ENCODE results near the gene SRC.

The SRC gene

GRCh38 chr20:37359836-37360235 lies 13.9 kb downstream of the SRC start:
- H3K27ac ChIP-seq, result no peak overlapping the region
- H3K4me3 ChIP-seq, result no peak overlapping the region
- no peaks in the 10 kb centered on the region for H3K36me3 ChIP-seq (ENCODE audit: insufficient read depth, low read length)
- no peaks in the 10 kb centered on the region for H3K9me3 ChIP-seq (ENCODE audit: low read depth, low read length)
- TF ChIP-seq POLR2AphosphoS5 (IDR thresholded peaks at IDR 0.05; ENCODE audit: borderline replicate concordance, low read depth, low read length), result no peak
- no peak for TF ChIP-seq EZH2 (IDR thresholded peaks at IDR 0.05)
- no peak for TF ChIP-seq FOXP2 (optimal IDR thresholded peaks at IDR 0.05; ENCODE audit: control extremely low read depth, extremely low read length, insufficient read depth)
- DNase-seq (ENCODE audit: low read depth, low spot score), result no peak
- H3K9ac ChIP-seq (ENCODE audit: insufficient read length), result no peak overlapping the region

DNA sequence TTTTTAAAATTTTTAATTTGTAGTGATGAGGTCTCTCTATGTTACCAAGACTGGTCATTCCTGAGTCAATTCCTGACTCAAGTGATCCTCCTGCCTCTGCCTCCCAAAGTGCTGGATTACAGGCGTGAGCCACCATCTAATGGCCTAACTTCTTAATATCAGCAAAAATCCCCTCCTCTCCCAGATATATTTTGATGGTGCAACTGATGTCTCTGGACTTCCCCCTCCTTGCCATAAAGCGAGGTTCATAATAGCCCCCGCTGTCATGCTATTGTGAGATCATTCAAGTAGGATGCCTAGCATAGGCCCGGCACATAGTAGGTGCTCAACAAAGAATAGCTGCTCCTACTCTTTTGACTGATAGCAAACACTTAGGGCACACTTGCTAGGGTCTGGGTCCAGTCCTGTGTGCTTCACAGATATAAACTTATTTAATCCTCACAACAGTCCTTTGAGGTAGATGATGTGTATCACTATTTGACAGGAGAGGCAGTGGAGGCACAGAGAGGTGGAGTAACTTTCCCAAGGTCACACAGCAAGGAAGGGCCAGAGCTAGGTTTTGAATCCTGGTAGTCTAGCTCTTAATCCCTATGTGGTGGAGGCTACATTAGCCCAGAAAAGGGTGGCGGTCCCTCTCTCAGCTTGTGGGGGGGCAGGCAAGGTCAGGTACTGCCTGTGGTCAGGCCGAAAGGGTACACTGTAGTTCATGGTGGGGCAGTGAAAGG lies 14.6 kb downstream of the SRC start:
- H3K4me3 ChIP-seq, result no peak overlapping the region
- TF ChIP-seq EZH2 (IDR thresholded peaks at IDR 0.05) (no peak), FOXP2 (optimal IDR thresholded peaks at IDR 0.05; ENCODE audit: control extremely low read depth, extremely low read length, insufficient read depth) (no peak), POLR2AphosphoS5 (IDR thresholded peaks at IDR 0.05; ENCODE audit: borderline replicate concordance, low read depth, low read length) (no peak)
- no peak overlapping the region for H3K9ac ChIP-seq (ENCODE audit: insufficient read length)
- peaks cover 3% of the 10 kb centered on the region for H3K36me3 ChIP-seq (ENCODE audit: insufficient read depth, low read length)
- H3K9me3 ChIP-seq (ENCODE audit: low read depth, low read length), result no peaks in the 10 kb centered on the region
- H3K27ac ChIP-seq, result no peak overlapping the region
- no peak for DNase-seq (ENCODE audit: low read depth, low spot score)

- no peak for TF ChIP-seq EZH2 (IDR thresholded peaks at IDR 0.05)
- no peak for TF ChIP-seq POLR2AphosphoS5 (IDR thresholded peaks at IDR 0.05; ENCODE audit: borderline replicate concordance, low read depth, low read length)
- TF ChIP-seq FOXP2 (optimal IDR thresholded peaks at IDR 0.05; ENCODE audit: control extremely low read depth, extremely low read length, insufficient read depth), result no peak
- DNase-seq (ENCODE audit: low read depth, low spot score), result no peak
- Histone ChIP-seq H3K27ac (no peak overlapping the region), H3K4me3 (no peak overlapping the region), H3K9me3 (ENCODE audit: low read depth, low read length) (no peaks in the 10 kb centered on the region), H3K36me3 (ENCODE audit: insufficient read depth, low read length) (peaks cover 11% of the 10 kb centered on the region), H3K9ac (ENCODE audit: insufficient read length) (no peak overlapping the region)
Observed at GRCh38 chr20:37361336-37361735, 15.4 kb downstream of the SRC start.

GRCh38 chr20:37362231-37362792 lies 16.4 kb downstream of the SRC start:
- Histone ChIP-seq H3K36me3 (ENCODE audit: insufficient read depth, low read length) (peaks cover 13% of the 10 kb centered on the region), H3K4me3 (no peak overlapping the region), H3K27ac (no peak overlapping the region), H3K9me3 (ENCODE audit: low read depth, low read length) (no peaks in the 10 kb centered on the region), H3K9ac (ENCODE audit: insufficient read length) (no peak overlapping the region)
- TF ChIP-seq POLR2AphosphoS5 (IDR thresholded peaks at IDR 0.05; ENCODE audit: borderline replicate concordance, low read depth, low read length) (no peak), EZH2 (IDR thresholded peaks at IDR 0.05) (no peak), FOXP2 (optimal IDR thresholded peaks at IDR 0.05; ENCODE audit: control extremely low read depth, extremely low read length, insufficient read depth) (no peak)
- DNase-seq (ENCODE audit: low read depth, low spot score), result no peak

GRCh38 chr20:37362821-37363220 lies 16.9 kb downstream of the SRC start:
- Histone ChIP-seq H3K9me3 (ENCODE audit: low read depth, low read length) (no peaks in the 10 kb centered on the region), H3K9ac (ENCODE audit: insufficient read length) (no peak overlapping the region), H3K36me3 (ENCODE audit: insufficient read depth, low read length) (peaks cover 13% of the 10 kb centered on the region), H3K4me3 (no peak overlapping the region), H3K27ac (no peak overlapping the region)
- no peak for DNase-seq (ENCODE audit: low read depth, low spot score)
- TF ChIP-seq FOXP2 (optimal IDR thresholded peaks at IDR 0.05; ENCODE audit: control extremely low read depth, extremely low read length, insufficient read depth) (no peak), EZH2 (IDR thresholded peaks at IDR 0.05) (no peak), POLR2AphosphoS5 (IDR thresholded peaks at IDR 0.05; ENCODE audit: borderline replicate concordance, low read depth, low read length) (no peak)

GRCh38 chr20:37363221-37364012 lies 17.5 kb downstream of the SRC start:
- TF ChIP-seq POLR2AphosphoS5 (IDR thresholded peaks at IDR 0.05; ENCODE audit: borderline replicate concordance, low read depth, low read length), result no peak
- no peak for TF ChIP-seq FOXP2 (optimal IDR thresholded peaks at IDR 0.05; ENCODE audit: control extremely low read depth, extremely low read length, insufficient read depth)
- no peak for TF ChIP-seq EZH2 (IDR thresholded peaks at IDR 0.05)
- no peak overlapping the region for H3K27ac ChIP-seq
- H3K36me3 ChIP-seq (ENCODE audit: insufficient read depth, low read length), result peaks cover 13% of the 10 kb centered on the region
- H3K9me3 ChIP-seq (ENCODE audit: low read depth, low read length), result no peaks in the 10 kb centered on the region
- H3K9ac ChIP-seq (ENCODE audit: insufficient read length), result no peak overlapping the region
- no peak for DNase-seq (ENCODE audit: low read depth, low spot score)
- H3K4me3 ChIP-seq, result no peak overlapping the region

DNA sequence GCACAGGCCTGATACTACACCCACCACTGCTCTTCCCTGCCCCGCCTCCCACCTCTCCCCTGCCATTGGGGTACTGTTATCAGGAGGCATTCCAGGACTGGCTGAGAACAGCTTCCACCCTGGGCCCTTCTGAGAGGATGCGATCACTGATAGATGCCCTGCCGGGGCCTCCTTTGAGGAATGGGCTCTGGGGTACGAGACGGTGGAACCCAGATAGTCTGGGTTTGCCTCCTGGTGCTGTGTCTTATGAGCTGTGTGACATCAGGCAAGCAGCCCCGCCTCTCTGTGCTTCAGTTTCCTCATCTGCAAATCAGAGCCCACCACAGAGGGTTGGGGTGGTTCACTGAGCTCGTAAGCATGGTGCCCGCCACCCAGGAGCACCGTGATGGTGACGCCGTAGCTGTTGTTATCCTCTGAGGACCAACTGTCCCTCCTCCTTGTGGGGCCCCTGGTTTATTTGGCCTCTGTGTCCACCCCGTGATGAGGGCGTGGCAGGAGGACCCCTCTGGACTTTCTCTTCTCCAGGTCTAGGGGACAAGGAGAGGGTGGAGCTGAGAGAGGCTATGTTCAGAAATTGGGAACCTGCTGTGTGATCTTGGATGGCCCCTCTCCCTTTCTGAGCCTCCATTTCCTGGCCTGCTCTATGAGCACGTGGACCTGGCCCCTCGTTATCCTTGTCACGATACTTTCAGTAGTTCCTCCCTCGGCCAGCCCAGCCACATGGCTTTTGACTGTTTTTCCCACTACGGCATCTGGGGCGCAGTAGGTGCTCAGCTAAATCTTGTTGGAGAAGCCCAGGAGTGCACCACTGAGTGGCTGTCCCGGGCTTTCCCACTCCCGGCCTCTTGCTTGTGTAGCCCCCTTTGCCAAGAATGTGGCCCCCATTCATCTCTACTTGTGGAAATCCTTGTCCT lies 18.3 kb downstream of the SRC start:
- no peak overlapping the region for H3K4me3 ChIP-seq
- no peak overlapping the region for H3K27ac ChIP-seq
- DNase-seq (ENCODE audit: low read depth, low spot score), result no peak
- TF ChIP-seq POLR2AphosphoS5 (IDR thresholded peaks at IDR 0.05; ENCODE audit: borderline replicate concordance, low read depth, low read length) (no peak), FOXP2 (optimal IDR thresholded peaks at IDR 0.05; ENCODE audit: control extremely low read depth, extremely low read length, insufficient read depth) (no peak), EZH2 (IDR thresholded peaks at IDR 0.05) (no peak)
- no peak overlapping the region for H3K9ac ChIP-seq (ENCODE audit: insufficient read length)
- no peaks in the 10 kb centered on the region for H3K9me3 ChIP-seq (ENCODE audit: low read depth, low read length)
- peaks cover 13% of the 10 kb centered on the region for H3K36me3 ChIP-seq (ENCODE audit: insufficient read depth, low read length)
